SU-DHL-6 (cell line): ENCODE data around the gene APOC3.

Source experiments
- EZH2phosphoT487 ChIP-seq: fragments of 200-600 bp; sonication (generic), shearing (Covaris generic); conservative IDR thresholded peaks from 2 replicates; pipeline ENCODE4 v1.6.1; 2018; ENCODE audit warnings: mild to moderate bottlenecking, antibody characterized with exemption, low read length, moderate library complexity, mixed read lengths
- TF ChIP-seq, protein P1 (sequence below): fragments of 200-600 bp; sonication (generic); IDR thresholded peaks from one replicate; pipeline ENCODE4 v1.5.1; 2017; ENCODE audit warnings: antibody characterized with exemption, mild to moderate bottlenecking, low read length, moderate library complexity; ENCODE audit not compliant: insufficient read depth, poor library complexity, severe bottlenecking

DNA sequence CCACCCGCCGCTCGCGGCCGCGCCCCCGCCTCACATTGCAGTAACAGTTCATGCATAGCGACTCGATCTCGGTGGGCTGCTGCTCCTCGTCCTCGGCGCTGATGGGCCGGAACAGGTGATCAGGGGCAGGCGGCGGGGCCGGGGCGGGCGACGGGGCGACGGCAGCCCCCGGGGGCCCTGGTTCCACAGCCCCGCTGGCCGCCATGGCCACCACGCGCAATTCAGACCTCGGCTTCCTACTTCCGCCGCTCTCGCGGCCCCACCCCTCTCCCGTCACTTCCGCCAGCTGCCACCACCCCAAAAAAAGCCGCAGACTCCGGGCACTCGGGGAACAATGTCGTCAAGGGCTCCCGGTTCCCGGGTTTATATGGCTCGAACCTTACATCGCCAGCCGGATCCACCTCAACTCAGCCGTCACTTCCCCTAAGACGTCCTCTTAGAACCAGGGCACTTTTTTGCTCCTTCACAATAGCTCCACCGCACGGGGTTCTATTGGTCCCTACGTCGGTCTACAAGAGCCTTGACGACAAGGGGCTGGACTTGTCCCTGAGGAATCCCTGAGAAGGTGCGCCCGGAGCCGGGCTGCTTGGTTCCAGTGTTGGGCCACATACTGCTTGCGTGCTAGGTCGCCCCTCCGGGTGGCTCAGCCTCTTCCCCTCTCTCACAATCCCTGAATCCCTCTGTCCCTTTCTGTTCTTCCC, 41.8 kb upstream of the APOC3 start, which contains the start of gene ZPR1:
- TF ChIP-seq, protein P1, sequence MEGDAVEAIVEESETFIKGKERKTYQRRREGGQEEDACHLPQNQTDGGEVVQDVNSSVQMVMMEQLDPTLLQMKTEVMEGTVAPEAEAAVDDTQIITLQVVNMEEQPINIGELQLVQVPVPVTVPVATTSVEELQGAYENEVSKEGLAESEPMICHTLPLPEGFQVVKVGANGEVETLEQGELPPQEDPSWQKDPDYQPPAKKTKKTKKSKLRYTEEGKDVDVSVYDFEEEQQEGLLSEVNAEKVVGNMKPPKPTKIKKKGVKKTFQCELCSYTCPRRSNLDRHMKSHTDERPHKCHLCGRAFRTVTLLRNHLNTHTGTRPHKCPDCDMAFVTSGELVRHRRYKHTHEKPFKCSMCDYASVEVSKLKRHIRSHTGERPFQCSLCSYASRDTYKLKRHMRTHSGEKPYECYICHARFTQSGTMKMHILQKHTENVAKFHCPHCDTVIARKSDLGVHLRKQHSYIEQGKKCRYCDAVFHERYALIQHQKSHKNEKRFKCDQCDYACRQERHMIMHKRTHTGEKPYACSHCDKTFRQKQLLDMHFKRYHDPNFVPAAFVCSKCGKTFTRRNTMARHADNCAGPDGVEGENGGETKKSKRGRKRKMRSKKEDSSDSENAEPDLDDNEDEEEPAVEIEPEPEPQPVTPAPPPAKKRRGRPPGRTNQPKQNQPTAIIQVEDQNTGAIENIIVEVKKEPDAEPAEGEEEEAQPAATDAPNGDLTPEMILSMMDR = no peak
- TF ChIP-seq EZH2phosphoT487 = no peak
